ENCODE results near the gene LRP2BP. TPM values are rescaled to one million over a fixed set of nuclear protein-coding genes. Genes with fewer than 3 reads are reported as not detected.

The LRP2BP gene
- total RNA-seq, 1 experiment from 2014 or later, result 0.33 TPM

GRCh38 chr4:185357733-185358440 lies 37.8 kb downstream of the LRP2BP start:
- Histone ChIP-seq H3K36me3 (ENCODE audit: control insufficient read depth, insufficient read depth, low read length) (no peaks in the 10 kb centered on the region; the same call in 1 of the 2 replicates), H3K27ac (ENCODE audit: low read length) (no peak overlapping the region), H3K9me3 (ENCODE audit: control insufficient read depth, insufficient read depth, low read depth, low read length) (no peaks in the 10 kb centered on the region), H3K4me3 (ENCODE audit: low read depth in 2 of 2, low read length in 2 of 2) (no peak overlapping the region), H3K27me3 (ENCODE audit: control insufficient read depth, insufficient read depth, low read length) (no peaks in the 10 kb centered on the region), H3K4me1 (ENCODE audit: control insufficient read depth, insufficient read depth, low read length) (no peaks in the 10 kb centered on the region)
- ChIA-PET CTCF (no interaction called here), POLR2A (no interaction called here)
- TF ChIP-seq REST (IDR thresholded peaks at IDR 0.05; ENCODE audit: insufficient read depth in 1 of 2, low read depth in 2 of 2, low read length in 1 of 2), result no peak
- no peak for TF ChIP-seq TCF7L2 (IDR thresholded peaks at IDR 0.05; ENCODE audit: low read depth, low read length)
- no peak for TF ChIP-seq SIN3A (IDR thresholded peaks at IDR 0.05; ENCODE audit: borderline replicate concordance, insufficient read depth, low read depth, low read length)
- TF ChIP-seq, protein P1, sequence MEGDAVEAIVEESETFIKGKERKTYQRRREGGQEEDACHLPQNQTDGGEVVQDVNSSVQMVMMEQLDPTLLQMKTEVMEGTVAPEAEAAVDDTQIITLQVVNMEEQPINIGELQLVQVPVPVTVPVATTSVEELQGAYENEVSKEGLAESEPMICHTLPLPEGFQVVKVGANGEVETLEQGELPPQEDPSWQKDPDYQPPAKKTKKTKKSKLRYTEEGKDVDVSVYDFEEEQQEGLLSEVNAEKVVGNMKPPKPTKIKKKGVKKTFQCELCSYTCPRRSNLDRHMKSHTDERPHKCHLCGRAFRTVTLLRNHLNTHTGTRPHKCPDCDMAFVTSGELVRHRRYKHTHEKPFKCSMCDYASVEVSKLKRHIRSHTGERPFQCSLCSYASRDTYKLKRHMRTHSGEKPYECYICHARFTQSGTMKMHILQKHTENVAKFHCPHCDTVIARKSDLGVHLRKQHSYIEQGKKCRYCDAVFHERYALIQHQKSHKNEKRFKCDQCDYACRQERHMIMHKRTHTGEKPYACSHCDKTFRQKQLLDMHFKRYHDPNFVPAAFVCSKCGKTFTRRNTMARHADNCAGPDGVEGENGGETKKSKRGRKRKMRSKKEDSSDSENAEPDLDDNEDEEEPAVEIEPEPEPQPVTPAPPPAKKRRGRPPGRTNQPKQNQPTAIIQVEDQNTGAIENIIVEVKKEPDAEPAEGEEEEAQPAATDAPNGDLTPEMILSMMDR (IDR thresholded peaks at IDR 0.05), result no peak
- TF ChIP-seq POLR2AphosphoS5 (IDR thresholded peaks at IDR 0.05; ENCODE audit: low read depth, low read length), result no peak
- no TSS peak for BruUV-seq (replicated peaks)
- ATAC-seq (no peak), DNase-seq (ENCODE audit: low read depth, low spot score) (no peak)
- intact Hi-C loops (cut with micrococcal nuclease; ENCODE audit: unreplicated experiment), result no loop called here
- in situ Hi-C loops (cut with HindIII; ENCODE audit: low pct_unique_long_range_greater_than_20kb, low sequenced_read_pairs), result no loop called here

DNA sequence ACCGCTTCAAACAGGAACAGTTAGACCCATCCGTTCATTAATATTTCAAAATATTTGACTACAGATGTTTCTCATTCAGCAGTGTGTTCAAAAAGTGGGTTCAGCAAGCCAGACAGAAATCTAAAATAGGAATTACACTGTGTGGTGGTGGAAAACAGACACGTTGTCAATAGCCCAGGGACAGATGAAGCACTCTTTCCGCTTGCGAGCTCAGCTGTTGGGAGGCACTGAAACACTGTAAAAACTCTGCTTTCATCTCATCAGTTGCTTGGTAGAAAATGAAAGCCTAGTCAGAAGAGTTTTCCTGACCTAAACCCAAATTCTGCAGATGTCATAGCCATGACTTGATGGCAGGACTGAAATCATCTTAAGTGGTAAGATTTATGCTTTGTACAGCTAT lies 38.5 kb downstream of the LRP2BP start:
- intact Hi-C loops (cut with micrococcal nuclease; ENCODE audit: unreplicated experiment) (no loop called here), in situ Hi-C loops (cut with HindIII; ENCODE audit: low pct_unique_long_range_greater_than_20kb, low sequenced_read_pairs) (no loop called here)
- Histone ChIP-seq H3K4me3 (ENCODE audit: low read depth in 2 of 2, low read length in 2 of 2) (no peak overlapping the region), H3K36me3 (ENCODE audit: control insufficient read depth, insufficient read depth, low read length) (no peaks in the 10 kb centered on the region; the same call in 1 of the 2 replicates), H3K4me1 (ENCODE audit: control insufficient read depth, insufficient read depth, low read length) (no peaks in the 10 kb centered on the region), H3K27ac (ENCODE audit: low read length) (no peak overlapping the region), H3K9me3 (ENCODE audit: control insufficient read depth, insufficient read depth, low read depth, low read length) (no peaks in the 10 kb centered on the region), H3K27me3 (ENCODE audit: control insufficient read depth, insufficient read depth, low read length) (no peaks in the 10 kb centered on the region)
- ChIA-PET CTCF (no interaction called here), POLR2A (no interaction called here)
- no TSS peak for BruUV-seq (replicated peaks)
- DNase-seq (ENCODE audit: low read depth, low spot score) (no peak), ATAC-seq (no peak)
- TF ChIP-seq TCF7L2 (IDR thresholded peaks at IDR 0.05; ENCODE audit: low read depth, low read length) (no peak), REST (IDR thresholded peaks at IDR 0.05; ENCODE audit: insufficient read depth in 1 of 2, low read depth in 2 of 2, low read length in 1 of 2) (no peak), SIN3A (IDR thresholded peaks at IDR 0.05; ENCODE audit: borderline replicate concordance, insufficient read depth, low read depth, low read length) (no peak)
- TF ChIP-seq, protein P1 (IDR thresholded peaks at IDR 0.05), result no peak

Data from Panc1 (cell line).